GM10248 (cell line): ENCODE data around the gene DENND11.

ENCODE experiments used
- CTCF ChIA-PET: fragments of 300-600 bp; sonication (Branson Sonifier 250); formaldehyde crosslinking; extraction: SDS; loops from one replicate; lab custom pipeline; 2021; ENCODE audit warnings: antibody characterized with exemption; lab: Yijun Ruan, JAX
- POLR2A ChIA-PET: fragments of 350-650 bp; sonication (Branson Sonifier 250); formaldehyde crosslinking; extraction: SDS; loops from one replicate; lab custom pipeline; 2020; ENCODE audit warnings: antibody characterized with exemption; lab: Yijun Ruan, JAX
- DNase-seq: peaks from one replicate; pipeline ENCODE4 v3.0.0; 2012; ENCODE audit errors: extremely low spot score
- CTCF ChIP-seq: IDR thresholded peaks from 2 replicates; pipeline ENCODE4 v1.5.1; 2012; ENCODE audit warnings: mild to moderate bottlenecking, low read depth; ENCODE audit errors: extremely low read depth, missing control alignments, control extremely low read depth

The DENND11 gene

GRCh38 chr7:141704112-141704511 is 2.1 kb upstream of the DENND11 start:
- ChIA-PET CTCF (interaction anchor here (1.0 to 2.0 kb wide), 2 partner anchors 13 to 34 kb away, joined by 3 to 7 read pairs; partner anchors contain the start of gene SSBP1), POLR2A (no interaction called here)
- TF ChIP-seq CTCF, result no peak
- DNase-seq, result no peak

GRCh38 chr7:141702892-141703291 is 926 bp upstream of the DENND11 start:
- ChIA-PET POLR2A (no interaction called here), CTCF (interaction anchor here (1.1 to 2.3 kb wide), 8 partner anchors 12 to 48 kb away, joined by 3 to 7 read pairs (median 4); partner anchors contain the start of gene SSBP1)
- no peak for TF ChIP-seq CTCF

GRCh38 chr7:141701489-141702046 is 398 bp downstream of the DENND11 start:
- DNase-seq, result peak; percentile 86
- ChIA-PET CTCF (interaction anchor here (1.1 to 3.8 kb wide), 9 partner anchors 8 to 52 kb away, joined by 3 to 13 read pairs (median 5); partner anchors contain the start of genes SSBP1 and WEE2), POLR2A (interaction anchor here (0.5 to 0.6 kb wide), 2 partner anchors 89 to 782 kb away, joined by 3 to 4 read pairs; partner anchors contain the start of gene TAS2R5)
- TF ChIP-seq CTCF, result no peak

More at GRCh38 chr7:141702892-141703291, 926 bp upstream of the DENND11 start:
- no peak for DNase-seq

GRCh38 chr7:141700848-141701371 is 1.1 kb downstream of the DENND11 start:
- no peak for TF ChIP-seq CTCF
- no peak for DNase-seq
- POLR2A ChIA-PET, result interaction anchor here (0.6 kb wide), 1 partner anchor 89 kb away, joined by 3 read pairs; the partner anchor contains the start of gene TAS2R5
- CTCF ChIA-PET, result interaction anchor here (1.1 to 3.8 kb wide), 9 partner anchors 9 to 51 kb away, joined by 3 to 13 read pairs (median 5); partner anchors contain the start of genes SSBP1 and WEE2

- DNase-seq, result no peak
- no peak for TF ChIP-seq CTCF
- ChIA-PET POLR2A (no interaction called here), CTCF (interaction anchor here (1.0 to 3.8 kb wide), 7 partner anchors 9 to 85 kb away, joined by 3 to 13 read pairs (median 6); partner anchors contain the start of genes SSBP1 and WEE2)
Measured at GRCh38 chr7:141700296-141700847, 1.6 kb downstream of the DENND11 start.

- no peak for DNase-seq
- ChIA-PET POLR2A (no interaction called here), CTCF (interaction anchor here (1.0 to 3.8 kb wide), 5 partner anchors 9 to 86 kb away, joined by 3 to 13 read pairs (median 6); partner anchors contain the start of genes SSBP1 and WEE2)
- no peak for TF ChIP-seq CTCF
Measured at GRCh38 chr7:141699860-141700259, 2.1 kb downstream of the DENND11 start.
